ENCODE measurements around the gene RALGAPA2.

GRCh38 chr20:20428067-20428466, 284.4 kb downstream of the RALGAPA2 start:
- TF ChIP-seq CTCF (IDR thresholded peaks at IDR 0.05) (no peak), POLR2A (IDR thresholded peaks at IDR 0.05) (no peak)

All from Peyer's patch (tissue), 4 donors.